Ovary (tissue), 3 donors: ENCODE measurements around the gene ABCA10.

ENCODE experiments used
- EP300 ChIP-seq: sonication (generic); formaldehyde crosslinking; IDR thresholded peaks from one replicate; pipeline ENCODE4 v1.6.1; 2017; ENCODE audit warnings: antibody characterized with exemption
- POLR2A ChIP-seq: fragments of 450-650 bp; IDR thresholded peaks from one replicate; pipeline ENCODE4 v1.6.1; 2017; ENCODE audit warnings: antibody characterized with exemption, mild to moderate bottlenecking, moderate library complexity
- TF ChIP-seq, protein P1 (sequence below), 3 donors: fragments of 450-650 bp in 2 of 3; fragments of 200-600 bp in 1 of 3; IDR thresholded peaks; one replicate each; pipeline versions ENCODE4 v1.5.1 to v1.8.0; 2016 to 2022; ENCODE audit warnings: antibody characterized with exemption in 3 of 3, mild to moderate bottlenecking in 1 of 3
- donor health status: DM: no; HTN: no; CAD: no.

DNA sequence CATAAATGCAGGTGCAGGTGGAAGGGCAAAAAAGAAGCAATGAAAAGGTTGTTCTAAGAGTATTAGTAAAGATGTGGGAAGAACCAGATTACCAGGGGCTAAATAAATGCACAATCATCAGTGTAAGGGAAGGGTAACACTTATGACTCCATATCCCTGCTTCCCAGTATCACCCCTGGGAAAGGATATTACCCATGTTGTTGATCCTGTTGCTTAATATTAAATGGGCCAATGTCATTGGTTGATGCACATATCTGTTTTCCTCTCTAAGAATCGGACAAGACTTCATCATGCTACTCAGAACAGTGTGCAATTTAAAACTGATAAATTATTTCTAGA lies 52.2 kb downstream of the ABCA10 start:
- TF ChIP-seq, protein P1, sequence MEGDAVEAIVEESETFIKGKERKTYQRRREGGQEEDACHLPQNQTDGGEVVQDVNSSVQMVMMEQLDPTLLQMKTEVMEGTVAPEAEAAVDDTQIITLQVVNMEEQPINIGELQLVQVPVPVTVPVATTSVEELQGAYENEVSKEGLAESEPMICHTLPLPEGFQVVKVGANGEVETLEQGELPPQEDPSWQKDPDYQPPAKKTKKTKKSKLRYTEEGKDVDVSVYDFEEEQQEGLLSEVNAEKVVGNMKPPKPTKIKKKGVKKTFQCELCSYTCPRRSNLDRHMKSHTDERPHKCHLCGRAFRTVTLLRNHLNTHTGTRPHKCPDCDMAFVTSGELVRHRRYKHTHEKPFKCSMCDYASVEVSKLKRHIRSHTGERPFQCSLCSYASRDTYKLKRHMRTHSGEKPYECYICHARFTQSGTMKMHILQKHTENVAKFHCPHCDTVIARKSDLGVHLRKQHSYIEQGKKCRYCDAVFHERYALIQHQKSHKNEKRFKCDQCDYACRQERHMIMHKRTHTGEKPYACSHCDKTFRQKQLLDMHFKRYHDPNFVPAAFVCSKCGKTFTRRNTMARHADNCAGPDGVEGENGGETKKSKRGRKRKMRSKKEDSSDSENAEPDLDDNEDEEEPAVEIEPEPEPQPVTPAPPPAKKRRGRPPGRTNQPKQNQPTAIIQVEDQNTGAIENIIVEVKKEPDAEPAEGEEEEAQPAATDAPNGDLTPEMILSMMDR (IDR thresholded peaks at IDR 0.05), result no peak
- no peak for TF ChIP-seq EP300
- TF ChIP-seq POLR2A, result no peak
